Esophagus muscularis mucosa (tissue), 3 donors: ENCODE measurements around the gene SLC23A3.

Experiments
- CTCF ChIP-seq, 3 experiments: fragments of 200-600 bp in 2 of 3; fragments of 450-650 bp in 1 of 3; sonication (generic) in 2 of 3; IDR thresholded peaks; one replicate each; pipeline ENCODE4 v1.5.1; 2017 to 2019; ENCODE audit warnings: antibody characterized with exemption in 3 of 3, mild to moderate bottlenecking in 2 of 3, moderate library complexity in 1 of 3
- POLR2A ChIP-seq: fragments of 450-650 bp; IDR thresholded peaks from one replicate; pipeline ENCODE4 v1.6.1; 2017; ENCODE audit warnings: antibody characterized with exemption, moderate library complexity, mild to moderate bottlenecking, low read depth

- TF ChIP-seq CTCF (IDR thresholded peaks at IDR 0.05) (no peak), POLR2A (no peak)
Measured at GRCh38 chr2:219158025-219158424, 11.8 kb downstream of the SLC23A3 start.
